ENCODE measurements around the gene MACO1.

- TF ChIP-seq CTCF (IDR thresholded peaks at IDR 0.05; ENCODE audit: low read depth, low read length, poor library complexity, severe bottlenecking) (no peak), EZH2phosphoT487 (IDR thresholded peaks at IDR 0.05; ENCODE audit: borderline replicate concordance, low read length) (no peak)
Measured at GRCh38 chr1:25445993-25446538, 15.4 kb downstream of the MACO1 start.

All from DOHH2 (cell line).